K562 (cell line): ENCODE results near the gene TENM3. TPM values are rescaled to one million over a fixed set of nuclear protein-coding genes. Genes with fewer than 3 reads are reported as not detected.

Experiments
- ATAC-seq: fragments of 200-7000 bp; cut with Tn5 transposase; 3 replicates; pipeline ENCODE4 v1.9.1; 2020; ENCODE audit warnings: moderate library complexity
- BruUV-seq: library from RNA; stranded (reverse); fragments of 400-500 nt; replicated peaks from 2 replicates; lab custom pipeline; 2021; lab: Mats Ljungman, UMichigan
- CTCF ChIA-PET: fragments of 300-600 bp; formaldehyde crosslinking; extraction: SDS; loops from one replicate; lab custom pipeline; 2021; ENCODE audit warnings: low intra/inter-chr PET ratio; lab: Yijun Ruan, JAX
- POLR2A ChIA-PET: fragments of 300-600, 350-650 bp; sonication (Branson Sonifier 250); formaldehyde crosslinking; extraction: SDS; loops from one replicate; lab custom pipeline; 2021; ENCODE audit warnings: antibody characterized with exemption, inconsistent platforms; lab: Yijun Ruan, JAX
- DNase-seq, 4 experiments: peaks; one replicate each; pipeline versions ENCODE4 v3.0.0 to v3.0.0-alpha.2; 2011 to 2018; ENCODE audit warnings: low spot score in 3 of 4, mixed read lengths in 3 of 4; ENCODE audit errors: extremely low read depth in 1 of 4
- FAIRE-seq: peaks from 2 replicates; lab custom pipeline; 2011; peaks lifted over from hg19 to GRCh38; lab: Jason Lieb, UNC
- H2AFZ ChIP-seq: 2 replicates; pipeline ENCODE4 v1.6.0; 2011; ENCODE audit warnings: low read depth, low read length, control low read depth, inconsistent platforms
- H3K27ac ChIP-seq: fragments of 200-600 bp; 3 replicates; pipeline ENCODE4 v1.8.0; 2011; ENCODE audit warnings: low read depth, mild to moderate bottlenecking, control low read depth, inconsistent platforms, low read length, moderate library complexity, mixed read lengths; ENCODE audit errors: extremely low read depth
- H3K27me3 ChIP-seq, 2 experiments: fragments of 300-600 bp in 1 of 2; 2 replicates in 1 of 2; 3 replicates in 1 of 2; pipeline versions ENCODE4 v1.6.0 to v1.8.0; 2011; ENCODE audit warnings: inconsistent platforms in 2 of 2, low read length in 2 of 2, mild to moderate bottlenecking in 1 of 2, mixed read lengths in 1 of 2, moderate library complexity in 1 of 2; ENCODE audit not compliant: control insufficient read depth in 2 of 2, insufficient read depth in 2 of 2
- H3K36me3 ChIP-seq: fragments of 300-600 bp; 3 replicates; pipeline ENCODE4 v1.8.0; 2011; ENCODE audit warnings: mild to moderate bottlenecking, low read length, inconsistent platforms; ENCODE audit not compliant: control insufficient read depth, insufficient read depth
- H3K4me1 ChIP-seq, 2 experiments: fragments of 200-600 bp in 1 of 2; replicated peaks in 1 of 2; 2 replicates in 1 of 2; 3 replicates in 1 of 2; pipeline versions ENCODE4 v1.5.1 to v1.8.0; 2011; ENCODE audit warnings: inconsistent platforms in 2 of 2, low read length in 2 of 2, mild to moderate bottlenecking in 1 of 2, mixed read lengths in 1 of 2, moderate library complexity in 1 of 2; ENCODE audit not compliant: control insufficient read depth in 2 of 2, insufficient read depth in 2 of 2
- H3K4me2 ChIP-seq: 2 replicates; pipeline ENCODE4 v1.6.1; 2011; ENCODE audit warnings: low read length, control low read depth, inconsistent platforms, mixed read lengths; ENCODE audit not compliant: insufficient read depth
- H3K4me3 ChIP-seq: fragments of 200-600 bp; sonication (generic), shearing (Covaris generic); 2 replicates; pipeline ENCODE4 v1.5.1; 2016; ENCODE audit warnings: control low read depth, inconsistent platforms
- H3K79me2 ChIP-seq: fragments of 200-600 bp; 3 replicates; pipeline ENCODE4 v1.8.0; 2011; ENCODE audit warnings: low read length, inconsistent platforms; ENCODE audit not compliant: control insufficient read depth, insufficient read depth
- H3K9ac ChIP-seq, 2 experiments: 2 replicates each; pipeline versions ENCODE4 v1.6.0 to v1.6.1; 2011; ENCODE audit warnings: low read depth in 2 of 2, low read length in 2 of 2, control low read depth in 1 of 2, inconsistent platforms in 1 of 2, mild to moderate bottlenecking in 1 of 2, mixed read lengths in 1 of 2; ENCODE audit not compliant: insufficient read depth in 1 of 2
- H3K9me1 ChIP-seq: one replicate; pipeline ENCODE4 v1.6.0; 2011; ENCODE audit warnings: inconsistent platforms, mild to moderate bottlenecking, low read length, moderate library complexity; ENCODE audit not compliant: control insufficient read depth, insufficient read depth
- H3K9me3 ChIP-seq: replicated peaks from 2 replicates; pipeline ENCODE4 v1.5.1; 2011; ENCODE audit warnings: low read depth, low read length, inconsistent platforms; ENCODE audit not compliant: control insufficient read depth, insufficient read depth
- H4K20me1 ChIP-seq: replicated peaks from 2 replicates; pipeline ENCODE4 v1.6.1; 2011; ENCODE audit warnings: low read length, inconsistent platforms, mixed read lengths; ENCODE audit not compliant: control insufficient read depth, insufficient read depth
- CBX8 ChIP-seq: fragments of 200-600 bp; sonication (generic); IDR thresholded peaks from 2 replicates; pipeline ENCODE4 v1.6.1; 2012; ENCODE audit warnings: borderline replicate concordance, mixed run types, low read depth, mild to moderate bottlenecking, moderate library complexity, mixed read lengths, low read length, control low read depth, inconsistent platforms; ENCODE audit not compliant: poor library complexity, severe bottlenecking; ENCODE audit errors: extremely low read depth
- ESRRB ChIP-seq: fragments of 250-450 bp; sonication (Bioruptor Pico); IDR thresholded peaks from 2 replicates; pipeline ENCODE4 v1.5.0; 2020; ENCODE audit warnings: mild to moderate bottlenecking, moderate library complexity, borderline replicate concordance
- GTF3C2 ChIP-seq: IDR thresholded peaks from 3 replicates; pipeline ENCODE4 v1.6.1; 2011; ENCODE audit warnings: borderline replicate concordance, mild to moderate bottlenecking, moderate library complexity; ENCODE audit not compliant: insufficient read length; ENCODE audit errors: extremely low read depth
- HSF4 ChIP-seq: fragments of 250-450 bp; sonication (Bioruptor Pico); IDR thresholded peaks from 2 replicates; pipeline ENCODE4 v2.1.2; 2022; ENCODE audit warnings: mild to moderate bottlenecking, moderate library complexity, borderline replicate concordance
- POU5F1 ChIP-seq: fragments of 150-350 bp; IDR thresholded peaks from 2 replicates; pipeline ENCODE4 v1.6.1; 2014; ENCODE audit warnings: borderline replicate concordance, low read length, low read depth, mild to moderate bottlenecking; ENCODE audit not compliant: partially characterized antibody
- RCOR1 ChIP-seq, 2 experiments: IDR thresholded peaks; 2 replicates each; pipeline ENCODE4 v1.6.1; 2012; ENCODE audit warnings: low read depth in 2 of 2, low read length in 2 of 2, borderline replicate concordance in 1 of 2, improper control_type of control experiment in 1 of 2
- STAG1 ChIP-seq: sonication (generic); formaldehyde crosslinking; IDR thresholded peaks from 2 replicates; pipeline ENCODE4 v1.5.0; 2020; ENCODE audit warnings: missing genetic modification reagents, borderline replicate concordance
- STAT6 ChIP-seq: sonication (generic); formaldehyde crosslinking; IDR thresholded peaks from 2 replicates; pipeline ENCODE4 v1.8.1; 2023; ENCODE audit warnings: mild to moderate bottlenecking, missing genetic modification reagents
- TRIM25 ChIP-seq: fragments of 450-650 bp; IDR thresholded peaks from 2 replicates; pipeline ENCODE4 v1.7.0; 2016; ENCODE audit warnings: borderline replicate concordance
- U2AF2 ChIP-seq: fragments of 200-400 bp; formaldehyde crosslinking; optimal IDR thresholded peaks from 2 replicates; pipeline ENCODE3; 2017; ENCODE audit warnings: low read depth, mild to moderate bottlenecking, low read length
- ZFPM2 ChIP-seq: fragments of 250-450 bp; sonication (Bioruptor Pico); IDR thresholded peaks from 2 replicates; pipeline ENCODE4 v1.5.1; 2022; ENCODE audit warnings: mild to moderate bottlenecking
- ZNF175 ChIP-seq: fragments of 200-800 bp; sonication (Bioruptor generic); IDR thresholded peaks from 2 replicates; pipeline ENCODE4 v1.6.1; 2016; ENCODE audit warnings: low read depth, mild to moderate bottlenecking, missing genetic modification characterization, missing compliant biosample characterization
- ZNF282 ChIP-seq: sonication (generic); formaldehyde crosslinking; IDR thresholded peaks from 2 replicates; pipeline ENCODE4 v1.8.1; 2023; ENCODE audit warnings: missing genetic modification reagents
- ZNF324 ChIP-seq: fragments of 250-450 bp; sonication (Bioruptor Pico); IDR thresholded peaks from 2 replicates; pipeline ENCODE4 v1.4.0; 2020; ENCODE audit warnings: mild to moderate bottlenecking
- ZNF436 ChIP-seq: fragments of 250-450, 450-650 bp; sonication (Bioruptor Pico); formaldehyde crosslinking; IDR thresholded peaks from 2 replicates; pipeline ENCODE4 v1.7.0; 2020; ENCODE audit warnings: mild to moderate bottlenecking
- WGBS: fragments of 100-300 bp; shearing (Covaris generic); methylation state at CpG from one replicate; pipeline ENCODE4 v1.1.6; 2016; ENCODE audit warnings: low coverage, mixed read lengths; ENCODE audit not compliant: insufficient coverage; ENCODE audit errors: missing lambda C conversion rate; 5-methylcytosine and 5-hydroxymethylcytosine counted together
- in situ Hi-C: fragments of 300-500 bp; cut with MboI; formaldehyde crosslinking; loops from 4 replicates; pipeline ENCODE4 v1.15.0; 2018; ENCODE audit warnings: inconsistent platforms, mixed read lengths
- intact Hi-C: fragments of 100-400 bp; cut with micrococcal nuclease; formaldehyde crosslinking; loops from 2 replicates; pipeline ENCODE4 v1.14.2; 2022
- polyA plus RNA-seq, 8 experiments: library from polyadenylated mRNA; depleted of rRNA in 4 of 8; stranded (reverse) in 5 of 8; unstranded in 3 of 8; fragments of >200 nt; fragmentation: Nextera tagmentation in 2 of 8; fragmentation: Illumina TruSeq in 1 of 8; extraction: Ambion mirVana in 2 of 8; extraction: Trizol in 1 of 8; gene quantifications; 2 replicates each; pipeline versions ENCODE4 v1.2.1 to v1.2.3, GENCODE V29; 2011 to 2014; ENCODE audit warnings: inconsistent platforms in 1 of 8, missing spikeins in 1 of 8
- total RNA-seq, 7 experiments: library from RNA; depleted of rRNA in 6 of 7; stranded (reverse); fragments of >200 nt in 6 of 7; fragmentation: Illumina TruSeq in 2 of 7; extraction: Trizol in 2 of 7; gene quantifications; 2 replicates each; pipeline versions ENCODE4 v1.2.1 to v1.2.3, GENCODE V29; 2011 to 2021; ENCODE audit warnings: low replicate concordance in 1 of 7

The TENM3 gene
- total and polyA plus RNA-seq, 9 of the 15 experiments (the other 6 are each of a cell fraction or from before 2014, with no cell fraction given) = 0.01 to 0.02 TPM; not detected in 7

GRCh38 chr4:182425302-182425701 is 182.1 kb downstream of the TENM3 start:
- Histone ChIP-seq H3K9me1 (no peaks in the 10 kb centered on the region), H3K79me2 (no peaks in the 10 kb centered on the region), H3K9ac (no peak overlapping the region), H3K4me2 (no peak overlapping the region), H4K20me1 (no peaks in the 10 kb centered on the region), H3K4me3 (no peak overlapping the region), H3K27ac (no peak overlapping the region), H3K9me3 (no peaks in the 10 kb centered on the region), H2AFZ (no peak overlapping the region), H3K36me3 (no peaks in the 10 kb centered on the region), H3K27me3 (no peaks in the 10 kb centered on the region), H3K4me1 (no peaks in the 10 kb centered on the region)
- TF ChIP-seq ZNF282 (CRISPR knock-in tag) (no peak), ZNF436 (CRISPR knock-in tag) (no peak), STAT6 (CRISPR knock-in tag) (no peak), ESRRB (CRISPR knock-in tag) (no peak), ZNF175 (CRISPR knock-in tag) (no peak), GTF3C2 (no peak), STAG1 (CRISPR knock-in tag) (no peak), ZFPM2 (CRISPR knock-in tag) (no peak), TRIM25 (no peak), HSF4 (CRISPR knock-in tag) (no peak), ZNF324 (CRISPR knock-in tag) (no peak), U2AF2 (no peak), RCOR1 (IDR thresholded peaks at IDR 0.05; ENCODE audit: borderline replicate concordance in 1 of 2, low read depth in 2 of 2, low read length in 2 of 2) (no peak), CBX8 (no peak), POU5F1 (no peak)
- BruUV-seq = no TSS peak
- no peak for ATAC-seq
- CTCF ChIA-PET = no interaction called here
- POLR2A ChIA-PET = no interaction called here
- WGBS = 0% methylated on average over 2 of the region's 2 CpGs
- DNase-seq = no peak
- in situ Hi-C loops = no loop called here
- intact Hi-C loops = no loop called here
- no peak for FAIRE-seq
